GM18870 (cell line): ENCODE data around the gene TEX52.
A peak's percentile ranks its signal among the peaks of the same experiment; 100 is the strongest.

ENCODE experiments used
- ATAC-seq: cut with Tn5 transposase; IDR thresholded peaks from one replicate; pipeline ENCODE4 v1.9.1; 2021; ENCODE audit warnings: moderate library complexity; ENCODE audit not compliant: unreplicated experiment

TEX52 gene

DNA sequence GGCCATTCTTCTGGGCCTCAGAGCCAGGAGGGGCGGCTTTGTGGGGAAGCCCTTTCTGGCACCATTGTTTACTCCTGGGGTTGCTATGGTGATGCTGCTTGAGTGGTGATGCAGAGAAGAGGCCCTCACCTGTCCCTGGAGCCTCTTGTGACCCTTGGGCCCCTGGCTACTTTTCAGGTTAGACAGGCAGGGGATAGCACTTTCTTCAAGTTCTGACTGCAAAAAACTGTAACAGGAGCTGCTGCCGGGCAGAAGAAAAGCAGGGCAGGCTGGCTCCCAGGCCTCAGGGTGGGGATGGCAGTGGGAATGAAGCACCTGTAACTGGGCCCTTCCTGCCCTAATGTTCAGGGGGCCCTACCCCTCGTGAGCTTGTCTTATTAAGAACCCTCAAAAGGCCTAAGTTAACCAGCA lies at the start of gene TEX52:
TEX52 (minus strand) TSS at position 19 of the 411 bp plus-strand sequence; CDS start at position 6, 13 bp downstream.
- ATAC-seq = no peak

- ATAC-seq = no peak
Observed at GRCh38 chr12:2904260-2904659, 47.4 kb upstream of the TEX52 start.

DNA sequence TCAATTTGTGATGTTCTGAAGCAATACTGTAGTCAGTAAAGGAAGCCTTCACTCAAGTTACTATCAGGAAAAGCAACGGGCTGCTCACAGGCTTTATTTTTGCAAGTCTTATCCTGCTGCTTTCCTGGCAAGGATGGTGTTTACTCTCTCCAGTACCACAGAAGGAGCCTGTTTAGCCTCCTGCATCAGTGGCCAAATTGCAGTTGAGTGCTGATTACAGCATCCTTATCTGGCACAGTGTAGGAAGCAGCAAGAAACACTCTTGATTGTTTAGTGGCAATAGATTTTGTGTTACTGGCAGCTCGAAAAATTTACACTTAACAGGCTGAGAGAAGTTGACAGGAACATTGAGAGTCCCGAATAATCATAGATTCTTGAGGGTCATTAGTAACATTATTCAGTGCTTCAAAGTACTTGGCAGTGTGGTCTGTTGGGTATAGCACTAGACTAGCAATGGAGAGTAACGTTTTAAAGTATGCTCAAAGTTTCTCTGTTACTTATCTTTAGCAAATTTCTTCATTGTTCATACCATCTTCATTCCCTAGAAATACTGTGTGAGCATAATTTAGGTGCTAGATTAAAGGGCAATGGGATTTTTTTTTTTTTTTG lies 45.5 kb upstream of the TEX52 start:
- no peak for ATAC-seq

DNA sequence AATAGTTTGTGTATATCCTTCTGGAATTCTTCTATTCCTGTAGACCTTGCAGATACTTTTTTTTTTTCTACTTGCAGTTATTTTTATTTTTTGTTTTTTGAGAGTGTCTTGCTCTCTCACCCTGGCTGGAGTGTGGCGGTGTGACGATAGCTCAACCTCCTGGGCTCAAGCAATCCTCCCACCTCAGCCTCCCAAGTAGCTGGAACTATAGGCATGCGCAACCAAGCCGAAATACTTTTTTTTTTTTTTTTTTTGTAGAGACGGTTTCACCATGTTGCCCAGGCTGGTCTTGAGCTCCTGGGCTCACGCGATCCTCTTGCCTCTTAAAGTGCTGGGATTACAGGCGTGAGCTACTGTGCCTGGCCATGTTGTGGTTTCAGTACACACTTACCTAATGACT lies 43.8 kb upstream of the TEX52 start:
- ATAC-seq = no peak

- ATAC-seq = no peak
Observed at GRCh38 chr12:2897418-2897817, 40.6 kb upstream of the TEX52 start.

- no peak for ATAC-seq
Observed at GRCh38 chr12:2895511-2895910, 38.7 kb upstream of the TEX52 start.

DNA sequence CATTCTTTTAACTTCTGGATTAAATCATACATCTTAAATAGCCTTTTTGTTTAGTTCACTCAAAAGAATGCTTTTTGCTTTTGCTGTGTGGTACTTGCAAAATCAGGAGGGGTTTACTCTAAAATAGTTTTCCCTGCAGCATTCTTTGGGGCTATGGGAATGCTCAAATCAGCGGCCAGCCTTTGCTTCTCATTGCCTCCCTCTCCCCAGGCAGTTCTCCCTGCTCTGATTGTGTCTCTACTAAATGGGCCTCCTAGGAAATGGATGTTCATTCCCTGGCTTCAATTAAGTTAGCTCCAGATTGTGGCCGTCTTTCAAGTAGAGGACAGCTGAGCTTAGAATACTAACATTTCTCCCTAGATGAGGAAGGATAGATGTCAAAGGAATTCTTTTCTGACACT lies 38.2 kb upstream of the TEX52 start:
- ATAC-seq = no peak

- no peak for ATAC-seq
Observed at GRCh38 chr12:2893007-2893406, 36.2 kb upstream of the TEX52 start.

- ATAC-seq = no peak
Observed at GRCh38 chr12:2892246-2892645, 35.4 kb upstream of the TEX52 start.

GRCh38 chr12:2891240-2892053 lies 34.6 kb upstream of the TEX52 start:
- no peak for ATAC-seq

DNA sequence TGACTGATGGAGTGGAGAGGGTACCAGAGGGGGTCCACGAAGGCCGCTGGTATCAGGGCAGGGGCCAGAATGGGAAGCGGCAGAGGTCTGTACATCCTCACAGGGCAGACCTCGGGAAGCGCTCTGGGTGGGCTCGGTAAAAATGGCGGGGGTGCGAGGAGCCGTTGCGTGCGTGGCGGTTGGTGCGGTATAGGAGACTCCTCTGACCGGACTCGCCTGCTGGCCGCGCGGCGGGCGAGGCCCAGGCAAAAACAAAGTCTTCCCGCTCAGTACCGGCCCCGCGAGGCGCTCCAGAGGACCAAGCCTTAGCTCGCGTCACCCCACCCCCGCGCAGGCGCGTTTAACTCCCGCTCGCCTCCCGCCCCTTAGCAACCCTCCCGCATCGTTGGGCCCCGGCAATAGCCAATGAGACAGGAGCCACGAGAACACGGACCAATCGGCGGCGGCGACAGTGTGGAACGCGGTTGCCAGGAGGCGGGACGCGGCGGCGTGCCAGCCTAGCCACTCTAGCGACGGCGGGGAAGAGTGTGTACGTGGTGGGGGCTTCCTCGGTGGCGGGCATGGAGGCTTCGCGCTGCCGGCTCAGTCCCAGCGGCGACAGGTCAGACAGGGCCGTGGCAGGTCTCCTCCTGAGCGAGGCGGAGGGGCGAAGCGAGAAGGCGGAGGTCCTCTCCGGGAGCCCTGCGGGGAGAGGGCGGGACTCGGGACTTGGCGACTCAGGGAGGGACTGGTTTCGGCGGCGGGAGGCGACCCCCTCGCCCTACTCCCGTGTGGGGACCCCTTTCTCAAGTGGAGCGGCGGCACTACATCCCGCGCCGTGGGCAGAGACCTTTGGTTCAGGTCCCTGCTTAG lies 33.8 kb upstream of the TEX52 start, which contains the start of gene TULP3:
TULP3 (plus strand) TSS at position 504 of the 852 bp plus-strand sequence; CDS start at position 561, 57 bp downstream.
- peak; percentile 92 for ATAC-seq

DNA sequence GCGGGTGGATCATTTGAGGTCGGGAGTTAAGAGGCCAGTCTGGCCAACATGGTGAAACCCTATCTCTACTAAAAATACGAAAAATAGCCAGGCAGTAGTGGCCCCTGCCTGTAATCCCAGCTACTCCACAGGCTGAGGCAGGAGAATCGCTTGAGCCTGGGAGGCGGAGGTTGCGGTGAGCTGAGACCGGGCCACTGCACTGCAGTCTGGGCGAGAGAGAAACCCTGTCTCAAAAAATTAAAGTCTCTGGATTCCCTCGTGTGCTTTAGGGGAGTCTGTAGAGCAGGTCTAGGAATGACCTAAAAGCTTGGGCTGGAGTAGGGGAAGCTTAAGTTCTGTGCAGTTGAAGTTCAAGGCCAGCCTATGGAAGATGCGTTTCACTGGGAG lies 33.2 kb upstream of the TEX52 start:
- ATAC-seq = no peak

GRCh38 chr12:2886768-2887450 lies 30.1 kb upstream of the TEX52 start:
- no peak for ATAC-seq

DNA sequence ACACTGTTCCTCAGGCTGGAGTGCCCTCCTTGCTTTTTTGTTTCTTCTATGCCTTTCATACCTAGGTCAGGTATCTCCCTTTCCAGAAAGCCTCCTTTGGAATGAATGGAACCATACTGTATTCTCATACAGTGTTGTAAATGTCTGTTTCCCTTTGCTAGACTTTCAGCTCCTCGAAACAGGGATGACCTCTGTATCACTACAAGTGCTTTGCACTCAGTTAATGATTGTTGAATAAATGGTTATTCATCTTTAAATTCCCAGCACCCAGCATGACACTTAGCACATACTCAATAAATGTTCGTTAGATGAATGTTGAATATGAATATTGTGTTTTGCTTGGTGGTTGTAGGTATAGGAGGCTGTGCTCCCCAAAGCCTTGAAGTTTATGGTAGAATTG lies 28.0 kb upstream of the TEX52 start:
- ATAC-seq = no peak

- ATAC-seq = no peak
Observed at GRCh38 chr12:2879853-2880252, 23.0 kb upstream of the TEX52 start.

GRCh38 chr12:2877953-2878732 lies 21.3 kb upstream of the TEX52 start:
- ATAC-seq = no peak

- peak; percentile 60 for ATAC-seq
Observed at GRCh38 chr12:2877047-2877952, 20.5 kb upstream of the TEX52 start, which contains the start of the genes FOXM1 and RHNO1. FOXM1 (minus strand) TSS chr12:2877174; CDS start chr12:2874478, 2,696 bp downstream. RHNO1 (plus strand) TSS chr12:2877223; CDS start chr12:2885367, 8,144 bp downstream.

GRCh38 chr12:2876431-2877046 lies 19.7 kb upstream of the TEX52 start:
- ATAC-seq = no peak
